Parathyroid adenoma (tissue), 2 donors: ENCODE data around the gene RBM18.

ENCODE experiments used
- H2AFZ ChIP-seq: fragments of 300-600 bp; sonication (generic); one replicate; pipeline ENCODE4 v1.7.0; 2017; ENCODE audit warnings: antibody characterized with exemption, mild to moderate bottlenecking
- H3K27ac ChIP-seq: fragments of 300-600 bp; sonication (generic); one replicate; pipeline ENCODE4 v1.7.0; 2017
- H3K27me3 ChIP-seq: fragments of 300-600 bp; sonication (generic); one replicate; pipeline ENCODE4 v1.7.0; 2017; ENCODE audit warnings: low read length; ENCODE audit not compliant: control insufficient read depth, insufficient read depth
- H3K36me3 ChIP-seq: fragments of 300-600 bp; sonication (generic); one replicate; pipeline ENCODE4 v1.7.0; 2017; ENCODE audit warnings: low read length; ENCODE audit not compliant: control insufficient read depth, insufficient read depth
- H3K4me1 ChIP-seq: fragments of 300-600 bp; sonication (generic); one replicate; pipeline ENCODE4 v1.7.0; 2017; ENCODE audit warnings: control low read depth
- H3K4me2 ChIP-seq: fragments of 300-600 bp; sonication (generic); one replicate; pipeline ENCODE4 v1.7.0; 2017; ENCODE audit warnings: low read length
- H3K4me3 ChIP-seq: fragments of 300-600 bp; sonication (generic); one replicate; pipeline ENCODE4 v1.7.0; 2017; ENCODE audit warnings: low read depth, low read length
- H3K79me2 ChIP-seq: fragments of 300-600 bp; sonication (generic); one replicate; pipeline ENCODE4 v1.7.0; 2017; ENCODE audit warnings: control low read depth
- H3K9ac ChIP-seq: fragments of 300-600 bp; sonication (generic); one replicate; pipeline ENCODE4 v1.7.0; 2017; ENCODE audit warnings: mild to moderate bottlenecking
- H3K9me3 ChIP-seq: fragments of 300-600 bp; sonication (generic); one replicate; pipeline ENCODE4 v1.7.0; 2017; ENCODE audit warnings: low read length; ENCODE audit not compliant: control insufficient read depth
- CTCF ChIP-seq: fragments of 300-600 bp; sonication (generic); IDR thresholded peaks from one replicate; pipeline ENCODE4 v1.7.0; 2017; ENCODE audit warnings: antibody characterized with exemption, mild to moderate bottlenecking
- donor health status: primary hyperparathyroidism.

Gene RBM18

GRCh38 chr9:122200960-122201595 is 63.6 kb downstream of the RBM18 start:
- Histone ChIP-seq H3K9ac (no peak overlapping the region), H3K4me3 (no peak overlapping the region), H3K4me2 (no peak overlapping the region), H3K79me2 (no peaks in the 10 kb centered on the region), H3K27ac (no peak overlapping the region), H3K36me3 (no peaks in the 10 kb centered on the region), H3K27me3 (no peaks in the 10 kb centered on the region), H3K4me1 (no peaks in the 10 kb centered on the region), H2AFZ (no peak overlapping the region), H3K9me3 (no peaks in the 10 kb centered on the region)
- no peak for TF ChIP-seq CTCF

GRCh38 chr9:122197882-122198281 is 66.8 kb downstream of the RBM18 start:
- H3K9me3 ChIP-seq = no peaks in the 10 kb centered on the region
- no peak overlapping the region for H2AFZ ChIP-seq
- H3K4me3 ChIP-seq = no peak overlapping the region
- no peak overlapping the region for H3K27ac ChIP-seq
- H3K4me1 ChIP-seq = no peaks in the 10 kb centered on the region
- H3K9ac ChIP-seq = no peak overlapping the region
- TF ChIP-seq CTCF = no peak
- H3K27me3 ChIP-seq = no peaks in the 10 kb centered on the region
- no peak overlapping the region for H3K4me2 ChIP-seq
- no peaks in the 10 kb centered on the region for H3K79me2 ChIP-seq
- H3K36me3 ChIP-seq = no peaks in the 10 kb centered on the region

- TF ChIP-seq CTCF = no peak
- Histone ChIP-seq H3K27me3 (no peaks in the 10 kb centered on the region), H3K4me3 (no peak overlapping the region), H3K9ac (no peak overlapping the region), H3K9me3 (no peaks in the 10 kb centered on the region), H3K79me2 (no peaks in the 10 kb centered on the region), H3K4me1 (no peaks in the 10 kb centered on the region), H3K36me3 (no peaks in the 10 kb centered on the region), H2AFZ (no peak overlapping the region), H3K27ac (no peak overlapping the region), H3K4me2 (no peak overlapping the region)
Observed at GRCh38 chr9:122197426-122197825, 67.2 kb downstream of the RBM18 start.

GRCh38 chr9:122195875-122196274 is 68.8 kb downstream of the RBM18 start:
- Histone ChIP-seq H3K27ac (no peak overlapping the region), H3K4me1 (no peaks in the 10 kb centered on the region), H2AFZ (no peak overlapping the region), H3K36me3 (no peaks in the 10 kb centered on the region), H3K4me3 (no peak overlapping the region), H3K27me3 (no peaks in the 10 kb centered on the region), H3K4me2 (no peak overlapping the region), H3K9ac (no peak overlapping the region), H3K9me3 (no peaks in the 10 kb centered on the region), H3K79me2 (no peaks in the 10 kb centered on the region)
- no peak for TF ChIP-seq CTCF

- H3K4me2 ChIP-seq = no peak overlapping the region
- no peak overlapping the region for H3K9ac ChIP-seq
- no peaks in the 10 kb centered on the region for H3K4me1 ChIP-seq
- no peaks in the 10 kb centered on the region for H3K27me3 ChIP-seq
- H2AFZ ChIP-seq = no peak overlapping the region
- H3K4me3 ChIP-seq = no peak overlapping the region
- no peaks in the 10 kb centered on the region for H3K79me2 ChIP-seq
- no peak for TF ChIP-seq CTCF
- H3K9me3 ChIP-seq = no peaks in the 10 kb centered on the region
- H3K27ac ChIP-seq = no peak overlapping the region
- no peaks in the 10 kb centered on the region for H3K36me3 ChIP-seq
Observed at GRCh38 chr9:122193651-122194050, 71.0 kb downstream of the RBM18 start.
